ENCODE results near the gene ZNF501.
A peak's percentile ranks its signal among the peaks of the same experiment; 100 is the strongest.

The ZNF501 gene

GRCh38 chr3:44729384-44729910 is at the start of gene ZNF501:
Gene ZNF501 (plus strand): TSS chr3:44729635. CDS start chr3:44734422, 4,787 bp downstream.
- Histone ChIP-seq H3K4me3 (ENCODE audit: low read depth, low read length) (peak within 1 kb of the TSS; percentile 78), H2AFZ (ENCODE audit: low read length, unreplicated experiment) (peak within 1 kb of the TSS; percentile 92), H3K79me2 (ENCODE audit: control insufficient read depth, insufficient read depth, low read length, unreplicated experiment) (no peaks in the 10 kb centered on the region), H3K4me1 (ENCODE audit: control insufficient read depth, insufficient read depth, low read length, unreplicated experiment) (no peaks in the 10 kb centered on the region), H3K27ac (ENCODE audit: low read depth, low read length) (peak within 1 kb of the TSS; percentile 5; the same call in 1 of the 2 replicates), H3K36me3 (ENCODE audit: insufficient read depth, low read length) (peaks cover 47% of the 10 kb centered on the region), H3K27me3 (ENCODE audit: insufficient read depth, low read length) (no peaks in the 10 kb centered on the region)

DNA sequence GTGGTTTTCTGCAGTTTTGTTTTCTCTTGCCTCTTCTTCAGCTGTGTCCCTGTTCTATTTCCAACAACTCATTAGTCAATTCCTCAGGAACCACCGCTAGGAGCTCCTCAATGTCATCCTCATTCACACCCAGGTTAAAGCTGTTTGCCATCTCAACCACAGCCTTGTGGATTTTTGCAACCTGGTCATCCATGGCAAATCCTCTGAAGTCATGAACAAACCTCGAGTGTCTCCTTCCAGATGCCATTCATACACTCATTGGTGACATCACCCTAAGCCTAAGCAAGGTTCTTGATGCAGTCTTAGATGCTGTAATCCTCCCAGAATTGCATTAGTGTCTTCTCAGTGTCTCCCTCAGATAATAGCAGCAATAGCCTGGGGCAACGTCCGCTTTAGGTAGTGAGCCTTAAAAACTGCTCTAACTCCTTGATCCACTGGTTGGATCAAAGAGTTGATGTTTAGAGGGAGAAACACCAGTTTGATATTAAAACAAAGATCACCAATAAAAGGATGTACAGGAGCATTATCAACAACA is 48.4 kb upstream of the ZNF501 start:
- Histone ChIP-seq H3K79me2 (ENCODE audit: control insufficient read depth, insufficient read depth, low read length, unreplicated experiment) (no peaks in the 10 kb centered on the region), H3K27ac (ENCODE audit: low read depth, low read length) (no peak overlapping the region), H3K4me1 (ENCODE audit: control insufficient read depth, insufficient read depth, low read length, unreplicated experiment) (peaks cover 3% of the 10 kb centered on the region), H2AFZ (ENCODE audit: low read length, unreplicated experiment) (no peak overlapping the region), H3K36me3 (ENCODE audit: insufficient read depth, low read length) (peaks cover 23% of the 10 kb centered on the region; the same call in 1 of the 2 replicates), H3K4me3 (ENCODE audit: low read depth, low read length) (no peak overlapping the region), H3K27me3 (ENCODE audit: insufficient read depth, low read length) (no peaks in the 10 kb centered on the region)

DNA sequence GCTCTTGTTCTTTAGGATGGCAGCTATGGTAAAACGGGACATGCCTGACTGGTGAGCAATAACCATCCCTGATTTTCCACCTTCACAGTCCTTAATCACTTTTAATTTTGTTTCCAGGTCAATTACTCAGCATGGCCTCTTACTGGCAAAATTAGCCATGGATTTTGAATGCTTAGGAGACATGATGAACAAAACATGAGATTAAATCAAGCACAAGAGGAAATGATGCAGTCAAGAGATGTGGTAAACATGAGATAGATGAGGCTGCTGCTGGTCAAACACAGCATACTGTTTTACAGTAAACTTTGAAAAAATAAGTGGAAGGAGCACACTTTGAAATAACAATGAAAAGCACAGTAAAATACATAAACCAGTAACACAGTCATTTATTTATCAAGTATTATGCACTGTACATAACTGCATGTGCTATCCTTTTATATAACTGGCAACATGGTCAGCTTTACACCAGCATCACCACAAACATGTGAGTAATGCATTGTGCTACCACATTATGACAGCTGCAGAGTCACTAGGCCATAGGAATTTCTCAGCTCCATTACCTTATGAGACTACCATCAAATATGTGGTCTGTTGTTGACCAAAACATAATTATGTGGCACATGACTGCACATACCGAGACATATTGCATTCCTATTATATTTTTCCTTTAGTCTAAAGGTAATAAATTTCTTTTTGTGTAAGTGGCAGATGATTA is 47.1 kb upstream of the ZNF501 start:
- Histone ChIP-seq H3K27ac (ENCODE audit: low read depth, low read length) (no peak overlapping the region), H3K79me2 (ENCODE audit: control insufficient read depth, insufficient read depth, low read length, unreplicated experiment) (no peaks in the 10 kb centered on the region), H3K27me3 (ENCODE audit: insufficient read depth, low read length) (no peaks in the 10 kb centered on the region), H3K36me3 (ENCODE audit: insufficient read depth, low read length) (peaks cover 25% of the 10 kb centered on the region; the same call in 1 of the 2 replicates), H3K4me3 (ENCODE audit: low read depth, low read length) (no peak overlapping the region), H2AFZ (ENCODE audit: low read length, unreplicated experiment) (no peak overlapping the region), H3K4me1 (ENCODE audit: control insufficient read depth, insufficient read depth, low read length, unreplicated experiment) (peaks cover 3% of the 10 kb centered on the region)

- H2AFZ ChIP-seq (ENCODE audit: low read length, unreplicated experiment) = peak overlapping the region; percentile 95
Measured at GRCh38 chr3:44685128-44685800, 44.2 kb upstream of the ZNF501 start.

GRCh38 chr3:44687898-44688297 is 41.5 kb upstream of the ZNF501 start:
- H2AFZ ChIP-seq (ENCODE audit: low read length, unreplicated experiment) = no peak overlapping the region
- peaks cover 20% of the 10 kb centered on the region; the same call in 1 of the 2 replicates for H3K27me3 ChIP-seq (ENCODE audit: insufficient read depth, low read length)
- peaks cover 3% of the 10 kb centered on the region for H3K4me1 ChIP-seq (ENCODE audit: control insufficient read depth, insufficient read depth, low read length, unreplicated experiment)

More at GRCh38 chr3:44685128-44685800, 44.2 kb upstream of the ZNF501 start:
- H3K4me3 ChIP-seq (ENCODE audit: low read depth, low read length) = peak overlapping the region; percentile 84
- H3K79me2 ChIP-seq (ENCODE audit: control insufficient read depth, insufficient read depth, low read length, unreplicated experiment) = no peaks in the 10 kb centered on the region
- peaks cover 4% of the 10 kb centered on the region; the same call in 1 of the 2 replicates for H3K27me3 ChIP-seq (ENCODE audit: insufficient read depth, low read length)
- no peak overlapping the region for H3K27ac ChIP-seq (ENCODE audit: low read depth, low read length)
- H3K36me3 ChIP-seq (ENCODE audit: insufficient read depth, low read length) = peaks cover 25% of the 10 kb centered on the region; the same call in 1 of the 2 replicates
- H3K4me1 ChIP-seq (ENCODE audit: control insufficient read depth, insufficient read depth, low read length, unreplicated experiment) = peaks cover 3% of the 10 kb centered on the region

DNA sequence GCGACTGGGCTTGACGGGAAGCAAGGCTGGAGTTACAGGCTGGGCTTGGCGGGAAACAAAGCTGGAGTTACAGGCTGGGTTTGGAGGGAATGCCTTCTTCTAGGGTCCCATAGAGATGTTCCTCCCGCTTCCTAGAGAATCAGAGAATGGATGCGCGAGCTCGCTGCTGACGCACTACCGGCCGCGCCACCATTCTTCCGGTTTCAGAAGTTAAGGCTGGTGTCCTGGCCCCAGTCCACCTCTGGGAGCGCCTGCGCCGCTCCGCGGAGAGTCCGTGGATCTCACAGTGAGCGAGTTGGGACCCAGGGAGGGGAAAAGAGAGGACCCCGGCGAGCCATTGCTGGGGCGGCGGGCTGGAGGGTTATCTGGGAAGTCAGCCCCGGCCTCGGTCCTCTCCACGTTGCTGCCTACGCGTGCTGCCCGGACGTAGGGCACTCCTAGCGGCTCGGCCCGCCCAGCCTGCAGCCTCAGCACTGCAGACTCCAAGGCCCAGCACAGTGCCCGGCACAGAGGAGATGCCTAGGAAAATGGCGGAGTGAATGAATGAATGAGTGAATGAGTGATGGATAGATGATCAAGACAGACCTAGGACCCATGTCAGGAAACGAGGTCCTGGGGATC is 16.9 kb upstream of the ZNF501 start, which contains the start of gene ZNF502:
Gene ZNF502 (plus strand): TSS at position 206 of the 621 bp plus-strand sequence. CDS start 7,602 bp downstream, outside the sequence.
- Histone ChIP-seq H3K27me3 (ENCODE audit: insufficient read depth, low read length) (no peaks in the 10 kb centered on the region; the same call in 1 of the 2 replicates), H3K27ac (ENCODE audit: low read depth, low read length) (peak within 1 kb of the TSS; percentile 38; the same call in 1 of the 2 replicates), H3K4me3 (ENCODE audit: low read depth, low read length) (peak within 1 kb of the TSS; percentile 93), H2AFZ (ENCODE audit: low read length, unreplicated experiment) (peak within 1 kb of the TSS; percentile 100), H3K79me2 (ENCODE audit: control insufficient read depth, insufficient read depth, low read length, unreplicated experiment) (peaks cover 2% of the 10 kb centered on the region), H3K36me3 (ENCODE audit: insufficient read depth, low read length) (peaks cover 32% of the 10 kb centered on the region), H3K4me1 (ENCODE audit: control insufficient read depth, insufficient read depth, low read length, unreplicated experiment) (no peaks in the 10 kb centered on the region)

More at GRCh38 chr3:44687898-44688297, 41.5 kb upstream of the ZNF501 start:
- Histone ChIP-seq H3K36me3 (ENCODE audit: insufficient read depth, low read length) (peaks cover 13% of the 10 kb centered on the region; the same call in 1 of the 2 replicates), H3K27ac (ENCODE audit: low read depth, low read length) (no peak overlapping the region), H3K79me2 (ENCODE audit: control insufficient read depth, insufficient read depth, low read length, unreplicated experiment) (no peaks in the 10 kb centered on the region), H3K4me3 (ENCODE audit: low read depth, low read length) (no peak overlapping the region)

- no peaks in the 10 kb centered on the region for H3K79me2 ChIP-seq (ENCODE audit: control insufficient read depth, insufficient read depth, low read length, unreplicated experiment)
- H3K27ac ChIP-seq (ENCODE audit: low read depth, low read length) = no peak overlapping the region
- no peak overlapping the region for H2AFZ ChIP-seq (ENCODE audit: low read length, unreplicated experiment)
- peaks cover 65% of the 10 kb centered on the region for H3K36me3 ChIP-seq (ENCODE audit: insufficient read depth, low read length)
- H3K27me3 ChIP-seq (ENCODE audit: insufficient read depth, low read length) = no peaks in the 10 kb centered on the region
- no peaks in the 10 kb centered on the region for H3K4me1 ChIP-seq (ENCODE audit: control insufficient read depth, insufficient read depth, low read length, unreplicated experiment)
- H3K4me3 ChIP-seq (ENCODE audit: low read depth, low read length) = no peak overlapping the region
Measured at GRCh38 chr3:44721231-44722102, 8.0 kb upstream of the ZNF501 start.

DNA sequence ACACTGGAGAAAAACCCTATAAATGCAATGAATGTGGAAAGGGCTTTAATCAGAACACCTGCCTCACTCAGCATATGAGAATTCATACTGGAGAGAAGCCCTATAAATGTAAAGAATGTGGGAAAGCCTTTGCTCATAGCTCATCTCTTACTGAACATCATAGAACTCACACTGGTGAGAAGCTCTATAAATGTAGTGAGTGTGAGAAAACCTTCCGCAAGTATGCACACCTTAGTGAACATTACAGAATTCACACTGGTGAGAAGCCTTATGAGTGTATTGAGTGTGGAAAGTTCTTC is 7.4 kb upstream of the ZNF501 start:
- Histone ChIP-seq H3K27ac (ENCODE audit: low read depth, low read length) (no peak overlapping the region), H3K4me3 (ENCODE audit: low read depth, low read length) (no peak overlapping the region), H3K36me3 (ENCODE audit: insufficient read depth, low read length) (peaks cover 59% of the 10 kb centered on the region), H3K27me3 (ENCODE audit: insufficient read depth, low read length) (no peaks in the 10 kb centered on the region), H2AFZ (ENCODE audit: low read length, unreplicated experiment) (no peak overlapping the region), H3K4me1 (ENCODE audit: control insufficient read depth, insufficient read depth, low read length, unreplicated experiment) (no peaks in the 10 kb centered on the region), H3K79me2 (ENCODE audit: control insufficient read depth, insufficient read depth, low read length, unreplicated experiment) (no peaks in the 10 kb centered on the region)

DNA sequence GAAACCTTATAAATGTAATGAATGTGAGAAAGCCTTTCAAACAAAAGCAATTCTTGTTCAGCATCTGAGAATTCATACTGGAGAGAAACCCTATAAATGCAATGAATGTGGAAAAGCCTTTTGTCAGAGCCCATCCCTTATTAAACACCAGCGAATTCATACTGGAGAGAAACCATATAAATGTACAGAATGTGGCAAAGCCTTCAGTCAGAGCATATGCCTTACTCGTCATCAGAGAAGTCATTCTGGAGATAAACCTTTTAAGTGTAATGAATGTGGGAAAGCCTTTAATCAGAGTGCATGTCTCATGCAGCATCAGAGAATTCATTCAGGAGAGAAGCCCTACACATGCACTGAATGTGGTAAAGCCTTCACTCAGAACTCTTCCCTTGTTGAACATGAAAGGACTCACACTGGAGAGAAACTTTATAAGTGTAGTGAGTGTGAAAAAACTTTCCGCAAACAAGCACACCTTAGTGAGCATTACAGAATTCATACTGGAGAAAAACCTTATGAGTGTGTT is 5.3 kb downstream of the ZNF501 start:
- no peak overlapping the region for H3K4me3 ChIP-seq (ENCODE audit: low read depth, low read length)
- no peaks in the 10 kb centered on the region for H3K79me2 ChIP-seq (ENCODE audit: control insufficient read depth, insufficient read depth, low read length, unreplicated experiment)

More for the DNA sequence above, 5.3 kb downstream of the ZNF501 start:
- Histone ChIP-seq H3K27ac (ENCODE audit: low read depth, low read length) (no peak overlapping the region), H3K36me3 (ENCODE audit: insufficient read depth, low read length) (peaks cover 66% of the 10 kb centered on the region), H3K27me3 (ENCODE audit: insufficient read depth, low read length) (no peaks in the 10 kb centered on the region), H3K4me1 (ENCODE audit: control insufficient read depth, insufficient read depth, low read length, unreplicated experiment) (no peaks in the 10 kb centered on the region), H2AFZ (ENCODE audit: low read length, unreplicated experiment) (no peak overlapping the region)
